Measurements from ENCODE around the gene PDP2. TPM values are rescaled to one million over a fixed set of nuclear protein-coding genes. Genes with fewer than 3 reads are reported as not detected.

The PDP2 gene
- total RNA-seq, 6 donors from 2014 or later: 12.3 to 24.6 (median 17.4) TPM

DNA sequence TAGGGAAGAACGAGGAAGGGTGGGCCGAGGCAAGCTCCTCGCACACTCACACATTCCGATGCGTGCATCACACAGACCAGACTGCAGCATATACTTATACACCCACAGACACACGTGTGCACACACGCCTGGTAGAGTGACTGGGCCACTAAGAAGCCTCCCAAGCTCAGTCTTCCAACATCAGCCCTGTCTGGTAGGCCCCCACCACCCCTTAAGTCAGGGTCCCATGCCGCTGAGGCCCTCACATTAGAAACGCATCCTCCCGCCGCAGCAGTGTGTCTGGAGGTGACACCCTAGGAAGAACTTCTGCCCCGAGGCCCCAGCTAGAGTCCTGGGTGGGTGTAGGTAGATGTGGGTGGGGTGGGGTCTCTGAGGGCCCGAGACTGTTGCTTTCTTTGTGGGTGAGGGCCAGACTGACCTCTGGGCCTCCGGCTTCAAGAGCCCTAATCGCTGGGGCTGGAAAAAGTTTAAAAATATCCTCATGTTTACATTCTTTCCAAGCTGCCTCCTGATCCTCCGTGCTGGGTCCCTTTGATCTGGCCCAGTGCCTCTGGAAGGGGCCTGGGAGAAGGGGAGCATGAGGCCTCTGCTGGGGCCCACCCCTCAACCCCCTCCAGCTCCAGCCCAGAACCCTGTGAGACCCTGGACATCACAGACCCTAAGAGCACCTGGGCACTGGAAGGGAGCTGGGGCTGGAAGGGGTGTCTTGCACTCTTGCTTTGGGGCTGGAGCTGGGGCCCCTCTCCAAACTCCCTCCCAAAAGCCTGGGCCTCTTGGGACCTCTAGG lies 24.7 kb downstream of the PDP2 start:
- H3K4me1 ChIP-seq: peaks cover 25 to 29% (median 26%) of the 10 kb centered on the region in 4 donors
- ATAC-seq (ENCODE audit: low FRiP score in 2 of 2) (no peak), DNase-seq (no peak)
- H3K9me3 ChIP-seq: no peaks in the 10 kb centered on the region
- H3K4me3 ChIP-seq: no peak overlapping the region
- WGBS, 2 donors: 53 to 61% methylated on average over 7 to 16 of the region's 16 CpGs
- H3K27me3 ChIP-seq: no peaks in the 10 kb centered on the region
- peak overlapping the region in 3 of 4 donors; percentile 57 to 60 (median 59) for H3K27ac ChIP-seq
- no peaks in the 10 kb centered on the region for H3K36me3 ChIP-seq
- TF ChIP-seq POLR2AphosphoS5 (IDR thresholded peaks at IDR 0.05) (no peak), EP300 (IDR thresholded peaks at IDR 0.05) (no peak), POLR2A (IDR thresholded peaks at IDR 0.05) (no peak)
- TF ChIP-seq, protein P1, sequence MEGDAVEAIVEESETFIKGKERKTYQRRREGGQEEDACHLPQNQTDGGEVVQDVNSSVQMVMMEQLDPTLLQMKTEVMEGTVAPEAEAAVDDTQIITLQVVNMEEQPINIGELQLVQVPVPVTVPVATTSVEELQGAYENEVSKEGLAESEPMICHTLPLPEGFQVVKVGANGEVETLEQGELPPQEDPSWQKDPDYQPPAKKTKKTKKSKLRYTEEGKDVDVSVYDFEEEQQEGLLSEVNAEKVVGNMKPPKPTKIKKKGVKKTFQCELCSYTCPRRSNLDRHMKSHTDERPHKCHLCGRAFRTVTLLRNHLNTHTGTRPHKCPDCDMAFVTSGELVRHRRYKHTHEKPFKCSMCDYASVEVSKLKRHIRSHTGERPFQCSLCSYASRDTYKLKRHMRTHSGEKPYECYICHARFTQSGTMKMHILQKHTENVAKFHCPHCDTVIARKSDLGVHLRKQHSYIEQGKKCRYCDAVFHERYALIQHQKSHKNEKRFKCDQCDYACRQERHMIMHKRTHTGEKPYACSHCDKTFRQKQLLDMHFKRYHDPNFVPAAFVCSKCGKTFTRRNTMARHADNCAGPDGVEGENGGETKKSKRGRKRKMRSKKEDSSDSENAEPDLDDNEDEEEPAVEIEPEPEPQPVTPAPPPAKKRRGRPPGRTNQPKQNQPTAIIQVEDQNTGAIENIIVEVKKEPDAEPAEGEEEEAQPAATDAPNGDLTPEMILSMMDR (IDR thresholded peaks at IDR 0.05): no peak

DNA sequence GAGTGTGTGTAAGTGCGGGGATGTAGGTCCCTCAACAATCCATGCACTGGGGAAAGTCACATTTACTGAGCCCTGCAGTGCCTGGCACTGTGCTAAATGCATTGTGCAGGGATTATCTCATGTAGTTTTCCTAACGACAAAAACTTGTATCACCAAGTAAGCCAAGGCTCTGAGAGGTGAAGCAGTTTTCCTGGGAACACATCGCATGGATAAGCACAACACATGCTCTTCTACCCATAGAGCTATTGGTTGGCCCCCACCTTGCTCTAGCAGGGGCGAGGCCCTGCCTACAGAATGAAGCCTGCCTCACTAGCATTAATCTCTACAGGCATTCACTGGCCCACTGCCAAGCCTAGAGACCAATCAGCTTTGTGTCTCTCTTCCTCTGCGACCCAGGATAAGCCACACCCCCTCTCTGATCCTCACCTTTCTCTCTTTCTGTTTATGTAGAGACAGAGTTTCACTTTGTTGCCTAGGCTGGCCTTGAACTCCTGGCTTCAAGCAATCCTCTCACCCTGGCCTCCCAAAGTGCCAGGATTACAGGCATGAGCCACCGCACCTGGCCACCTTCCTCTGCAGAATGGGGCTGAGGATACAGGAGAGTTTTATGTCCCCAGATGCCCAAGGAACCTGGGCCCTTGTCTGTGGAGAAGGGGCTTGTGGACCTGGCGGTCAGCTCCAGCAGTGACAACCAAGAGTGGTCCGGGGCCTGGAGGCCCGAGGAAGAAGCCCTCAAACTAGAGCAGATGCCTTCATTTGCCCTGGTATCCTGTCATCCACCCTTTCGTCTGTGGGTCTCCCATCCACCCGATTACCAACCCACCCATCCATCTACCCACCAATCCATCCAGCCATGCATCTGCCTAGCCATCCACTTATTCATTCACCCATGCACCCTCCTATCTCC lies 25.6 kb downstream of the PDP2 start:
- H3K4me1 ChIP-seq: peaks cover 16 to 20% (median 19%) of the 10 kb centered on the region in 4 donors
- ATAC-seq (ENCODE audit: low FRiP score in 2 of 2) (no peak), DNase-seq (peak in 1 of 2 donors; percentile 46)
- no peaks in the 10 kb centered on the region for H3K9me3 ChIP-seq
- H3K36me3 ChIP-seq: no peaks in the 10 kb centered on the region
- TF ChIP-seq, protein P1 (IDR thresholded peaks at IDR 0.05): no peak
- no peak for TF ChIP-seq EP300 (IDR thresholded peaks at IDR 0.05)
- TF ChIP-seq POLR2A (IDR thresholded peaks at IDR 0.05): no peak
- TF ChIP-seq POLR2AphosphoS5 (IDR thresholded peaks at IDR 0.05): no peak
- peak overlapping the region in 3 of 4 donors; percentile 51 to 60 (median 57) for H3K27ac ChIP-seq
- 76 to 78% methylated on average over 10 to 11 of the region's 11 CpGs for WGBS, 2 donors
- H3K4me3 ChIP-seq: no peak overlapping the region
- H3K27me3 ChIP-seq: no peaks in the 10 kb centered on the region

DNA sequence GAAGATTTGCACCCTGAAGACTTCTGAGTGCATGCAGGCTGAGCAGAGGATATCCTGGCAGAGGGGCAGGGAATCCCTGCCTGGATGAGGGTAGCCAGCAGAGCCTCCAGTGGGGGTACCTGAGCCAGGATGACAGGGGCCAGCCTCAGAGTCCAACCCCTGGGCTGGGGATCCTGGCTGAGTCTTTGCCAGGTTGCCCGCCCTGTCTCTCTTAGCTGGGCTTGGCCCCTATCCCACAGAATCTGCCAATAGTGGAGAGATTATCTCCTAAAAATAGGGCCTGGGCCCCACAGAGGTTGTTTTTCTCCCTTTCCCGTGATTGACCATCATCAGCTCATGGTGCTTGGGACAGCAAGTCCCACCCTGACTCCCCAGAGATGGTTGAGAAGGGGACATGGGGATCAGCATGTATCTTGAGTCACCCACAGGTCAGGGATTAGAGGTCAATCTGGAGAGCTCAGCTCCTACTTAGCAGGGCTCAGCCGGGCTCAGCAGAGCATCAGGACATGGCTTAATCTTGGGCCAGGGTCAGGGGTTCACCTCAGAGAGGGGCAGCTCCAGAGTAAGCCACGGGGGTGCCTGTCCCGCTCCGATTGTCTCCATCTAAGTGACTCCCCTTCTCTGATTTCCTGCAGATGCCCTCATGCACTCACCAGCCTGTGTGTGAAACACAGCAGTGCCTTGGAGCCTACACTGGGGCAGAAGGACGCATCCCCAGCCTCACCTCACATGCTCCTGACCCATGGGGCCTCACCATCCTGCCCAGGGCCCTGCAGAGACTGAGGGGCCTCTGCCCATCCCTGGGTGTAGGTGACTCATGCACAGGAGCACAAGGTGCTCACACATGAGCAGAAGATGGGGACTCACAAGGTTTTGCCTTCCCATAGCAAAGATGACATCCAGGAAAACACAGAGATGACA lies 26.9 kb downstream of the PDP2 start:
- Histone ChIP-seq H3K27me3 (no peaks in the 10 kb centered on the region), H3K9me3 (no peaks in the 10 kb centered on the region), H3K4me3 (no peak overlapping the region), H3K27ac (peak overlapping the region in 2 of 4 donors; percentile 16 to 60), H3K4me1 (peaks cover 9 to 15% (median 11%) of the 10 kb centered on the region in 4 donors), H3K36me3 (no peaks in the 10 kb centered on the region)
- TF ChIP-seq POLR2A (IDR thresholded peaks at IDR 0.05): no peak
- TF ChIP-seq, protein P1 (IDR thresholded peaks at IDR 0.05): no peak
- peak in 1 of 2 donors; percentile 54 for TF ChIP-seq POLR2AphosphoS5 (IDR thresholded peaks at IDR 0.05)
- peak in 2 of 4 donors; percentile 86 to 91 for TF ChIP-seq EP300 (IDR thresholded peaks at IDR 0.05)
- no peak for DNase-seq
- WGBS, 2 donors: 61 to 65% methylated on average over 6 to 7 of the region's 7 CpGs
- no peak for ATAC-seq (ENCODE audit: low FRiP score in 2 of 2)

DNA sequence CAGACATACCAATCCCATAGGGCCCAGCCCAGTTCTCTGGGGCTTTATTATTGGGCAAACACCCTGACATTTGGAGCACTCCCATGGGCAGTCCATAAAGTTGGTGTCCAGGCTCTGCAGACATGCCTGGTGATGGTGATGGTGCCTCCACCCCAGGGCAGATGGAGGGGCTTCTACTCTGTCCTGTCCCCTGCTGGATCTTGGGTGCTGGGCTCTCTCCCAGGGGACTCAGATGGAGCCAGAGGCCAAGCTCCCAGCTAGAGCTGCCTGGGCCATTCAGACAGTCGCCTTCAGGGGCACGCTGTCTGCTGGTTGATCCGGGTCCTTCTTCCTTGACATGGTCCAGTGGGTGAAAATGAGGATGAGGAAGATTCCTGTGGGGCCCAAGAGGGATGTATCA lies 27.8 kb downstream of the PDP2 start:
- Histone ChIP-seq H3K4me3 (no peak overlapping the region), H3K27me3 (no peaks in the 10 kb centered on the region), H3K9me3 (no peaks in the 10 kb centered on the region), H3K27ac (no peak overlapping the region), H3K4me1 (peaks cover 9 to 15% (median 11%) of the 10 kb centered on the region in 4 donors), H3K36me3 (no peaks in the 10 kb centered on the region)
- TF ChIP-seq POLR2AphosphoS5 (IDR thresholded peaks at IDR 0.05): no peak
- DNase-seq (no peak), ATAC-seq (ENCODE audit: low FRiP score in 2 of 2) (no peak)
- 88% methylated on average over 3 of the region's 3 CpGs; no CpG with 5 or more reads in 1 of the 2 donors for WGBS, 2 donors
